ENCODE data around the gene AZIN2.
"Not testable (repeated sequence)": the region's sequence is repeated elsewhere in the genome, so short reads cannot be mapped to it uniquely, and the experiment has no call there.

AZIN2 gene

DNA sequence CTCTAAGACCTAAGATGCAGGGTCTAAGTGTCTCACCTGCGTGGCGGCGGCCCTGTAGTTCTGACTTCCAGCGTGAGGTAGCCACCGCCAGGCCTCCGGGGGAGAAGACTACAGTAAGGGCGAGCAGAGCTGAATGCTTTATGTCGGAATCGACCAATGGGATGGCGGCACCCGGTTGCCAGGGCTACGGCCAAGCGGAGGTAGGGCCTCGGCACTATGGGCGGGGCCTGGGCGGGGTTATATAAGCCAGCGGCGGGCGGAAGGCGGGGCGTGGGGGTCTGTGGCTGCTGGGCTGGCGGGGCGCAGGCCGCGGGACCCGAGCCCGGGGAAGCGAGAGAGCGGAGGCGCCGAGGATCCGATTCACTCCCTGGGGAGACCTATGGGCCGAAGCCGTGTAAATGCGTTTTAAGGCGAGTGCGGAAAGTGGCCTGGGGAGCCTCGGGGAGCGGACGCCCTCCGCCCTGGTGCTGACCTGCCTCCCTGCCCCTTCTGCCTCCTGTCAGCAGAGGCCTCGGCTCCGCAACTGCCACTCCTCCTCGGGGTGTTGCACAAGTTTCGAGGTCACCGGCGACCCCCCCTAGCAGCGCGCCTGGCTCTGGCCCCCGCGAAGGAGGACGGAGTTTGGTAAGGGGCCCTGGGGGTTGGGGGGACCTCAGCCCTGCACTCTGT lies at the start of gene AZIN2:
TSS of gene AZIN2 (plus strand) at position 269 of the 669 bp plus-strand sequence. CDS start 1,097 bp downstream, outside the sequence.
- peak; percentile 95 for DNase-seq

- DNase-seq: no peak
Measured at GRCh38 chr1:33031506-33031905, 49.4 kb upstream of the AZIN2 start.

DNA sequence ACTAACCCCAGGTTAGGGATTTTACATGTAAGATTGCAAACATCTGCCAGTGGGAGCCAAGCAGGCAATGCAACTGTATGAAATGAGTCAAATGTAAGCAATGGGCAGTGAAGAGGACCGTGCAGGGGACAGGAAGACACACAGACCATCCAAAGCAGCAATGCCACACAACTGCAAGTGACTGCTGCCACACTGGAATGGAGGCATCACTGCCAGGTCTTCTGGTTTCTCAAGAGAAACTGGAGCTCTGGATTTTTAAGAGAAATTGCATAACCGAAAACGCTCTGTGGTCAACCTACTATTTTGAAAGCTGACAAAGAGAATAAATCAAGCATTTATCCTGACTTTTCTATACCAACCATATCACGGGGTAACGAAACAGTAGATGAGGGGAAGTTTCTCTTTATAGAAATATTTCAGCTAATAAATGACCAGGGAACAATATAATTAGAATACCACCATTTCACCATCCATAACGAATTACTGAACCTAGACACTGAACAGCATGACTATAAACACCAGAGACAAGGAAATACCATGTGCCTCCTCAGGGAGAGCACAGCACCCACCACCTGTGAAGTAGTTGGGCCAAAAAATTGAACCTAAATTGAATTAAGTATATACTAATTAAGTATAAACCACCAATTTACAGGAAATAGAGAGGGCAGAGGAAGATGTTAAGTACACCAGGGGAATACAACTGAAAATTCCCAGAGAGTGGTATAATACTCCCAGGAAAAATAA lies 48.7 kb upstream of the AZIN2 start:
- no peak for DNase-seq

- DNase-seq: no peak
Measured at GRCh38 chr1:33036051-33036525, 44.9 kb upstream of the AZIN2 start.

DNA sequence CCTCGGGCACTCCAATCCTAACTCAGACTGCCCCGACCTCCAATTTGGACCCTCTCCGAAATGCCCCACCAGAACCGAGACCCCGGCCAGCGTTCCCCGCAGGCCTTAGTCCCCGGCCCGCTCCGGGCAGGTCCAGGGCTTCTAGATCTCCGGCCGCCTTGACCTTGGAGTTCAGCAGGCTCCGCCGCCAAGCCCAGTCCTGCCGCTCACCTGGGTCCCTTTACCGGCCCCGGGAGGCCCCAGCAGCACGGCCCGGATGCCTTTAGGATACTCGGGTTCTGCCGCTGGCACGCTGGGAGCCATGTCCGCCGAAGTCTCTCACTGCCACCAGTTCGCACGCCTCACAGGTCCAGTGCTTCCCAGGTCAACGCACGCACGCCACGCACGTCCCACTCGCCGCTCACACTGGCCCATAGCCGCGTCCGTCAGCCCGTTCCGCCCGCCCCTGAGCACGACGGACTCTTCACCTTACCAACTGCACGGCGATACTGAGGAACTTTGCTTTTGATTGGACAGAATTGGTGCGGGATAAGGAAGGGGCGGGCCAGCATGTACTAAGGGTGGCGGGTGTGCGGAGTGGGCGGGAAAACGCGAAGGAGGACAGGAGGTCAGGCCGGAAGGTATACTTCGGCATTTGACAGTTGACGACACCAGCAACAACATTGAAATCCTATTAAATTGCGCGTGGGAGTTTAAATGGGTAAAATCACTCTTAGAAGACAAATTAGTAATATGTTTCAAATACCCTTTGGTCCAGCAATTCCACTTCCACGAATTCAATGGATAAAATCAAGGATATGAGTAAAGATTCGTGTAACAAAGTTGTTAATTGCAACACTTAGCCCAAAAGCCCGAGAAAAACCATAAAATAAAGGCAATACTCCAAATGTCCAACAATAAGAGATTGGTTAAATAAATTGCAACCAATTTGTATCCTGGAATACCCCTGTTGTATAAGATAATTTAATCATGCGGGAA lies 44.1 kb upstream of the AZIN2 start, which contains the start of gene AK2:
TSS of gene AK2 (minus strand) at position 358 of the 978 bp plus-strand sequence. CDS start at position 303, 55 bp downstream.
- peak; percentile 98 for DNase-seq

GRCh38 chr1:33039840-33040239 lies 41.1 kb upstream of the AZIN2 start:
- DNase-seq: no peak

GRCh38 chr1:33041026-33041425 lies 39.9 kb upstream of the AZIN2 start:
- DNase-seq: no peak

GRCh38 chr1:33042831-33043230 lies 38.1 kb upstream of the AZIN2 start:
- no peak for DNase-seq

- DNase-seq: no peak
Measured at GRCh38 chr1:33043267-33044092, 37.5 kb upstream of the AZIN2 start.

DNA sequence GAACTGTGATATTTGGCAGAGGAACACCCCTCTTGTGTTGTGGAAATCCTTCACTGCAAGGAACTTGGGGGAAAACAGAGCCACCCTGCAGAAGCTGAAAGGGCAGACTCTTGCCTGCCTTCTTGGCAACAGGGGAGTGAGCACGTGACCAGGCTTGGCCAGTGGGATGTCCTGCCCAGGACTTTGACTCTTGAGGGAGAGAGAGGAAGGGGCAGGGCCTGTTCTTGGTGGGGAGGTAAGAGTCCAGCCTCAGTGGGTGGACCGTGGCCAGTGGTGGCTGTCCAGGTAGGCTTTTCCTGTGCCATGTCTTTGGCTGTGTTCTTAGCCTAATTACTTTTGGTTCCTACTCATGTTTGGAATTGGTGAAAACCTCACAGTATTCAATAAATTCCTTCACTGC lies 35.7 kb upstream of the AZIN2 start:
- no peak for DNase-seq

DNA sequence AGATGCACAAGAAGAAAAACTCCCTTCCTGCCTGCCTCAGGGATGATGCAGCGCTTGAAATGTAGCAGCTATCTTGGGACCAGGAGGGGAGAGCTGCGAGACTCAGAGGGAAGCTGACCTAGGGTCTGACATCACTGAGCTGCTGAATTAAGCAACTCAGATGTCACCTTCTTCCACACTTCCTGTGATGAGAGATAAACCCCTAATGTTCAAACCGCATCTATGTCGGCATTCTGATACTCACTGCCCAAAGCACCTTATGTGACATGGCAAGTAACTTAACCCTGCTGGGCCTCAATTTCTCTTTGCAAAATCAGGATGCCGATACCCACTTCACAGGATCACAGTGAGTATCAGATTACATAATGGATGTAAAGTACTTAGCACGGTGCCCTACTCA lies 35.1 kb upstream of the AZIN2 start:
- no peak for DNase-seq

DNA sequence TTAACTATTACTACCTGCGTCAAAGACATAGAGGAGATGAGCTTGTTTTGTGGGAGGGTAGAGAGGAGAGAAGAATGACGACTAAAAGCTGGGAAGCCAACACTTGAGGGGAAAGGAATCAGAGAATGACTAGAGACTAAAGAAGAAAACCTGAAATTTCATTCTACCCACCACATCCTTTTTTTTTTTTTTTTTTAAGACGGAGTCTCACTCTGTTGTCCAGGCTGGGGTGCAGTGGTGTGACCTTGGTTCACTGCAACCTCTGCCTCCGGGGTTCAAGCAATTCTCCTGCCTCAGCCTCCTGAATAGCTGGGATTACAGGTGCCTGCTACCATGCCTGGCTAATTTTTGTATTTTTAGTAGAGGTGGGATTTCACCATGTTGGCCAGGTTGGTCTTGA lies 34.7 kb upstream of the AZIN2 start:
- not testable (repeated sequence) for DNase-seq

- no peak for DNase-seq
Measured at GRCh38 chr1:33047290-33047689, 33.7 kb upstream of the AZIN2 start.

DNA sequence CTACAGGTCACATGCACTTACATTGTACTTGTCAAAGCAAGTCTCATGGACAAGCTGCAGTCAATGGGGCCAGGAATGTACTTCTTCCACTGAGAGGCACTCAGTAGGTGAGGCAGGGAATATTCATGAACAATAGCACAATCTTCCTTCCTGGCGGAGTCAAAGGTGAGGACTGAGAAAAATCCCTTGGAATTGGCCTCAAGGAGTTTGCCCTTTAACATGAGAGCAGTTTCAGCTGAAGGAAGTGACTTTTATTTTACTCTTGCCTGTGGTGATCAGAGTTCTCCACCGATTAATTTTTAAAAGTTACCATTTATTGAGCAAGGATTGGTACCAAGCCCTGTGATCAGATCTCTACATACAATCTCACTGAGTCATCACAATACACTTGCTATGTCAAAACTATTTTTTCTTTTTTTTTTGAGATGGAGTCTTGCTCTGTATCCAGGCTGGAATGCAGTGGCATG lies 33.1 kb upstream of the AZIN2 start:
- no peak for DNase-seq

GRCh38 chr1:33048426-33048825 lies 32.5 kb upstream of the AZIN2 start:
- no peak for DNase-seq

GRCh38 chr1:33049371-33049770 lies 31.6 kb upstream of the AZIN2 start:
- no peak for DNase-seq

GRCh38 chr1:33050221-33051076 lies 30.5 kb upstream of the AZIN2 start:
- DNase-seq: no peak

GRCh38 chr1:33055210-33056008 lies 25.5 kb upstream of the AZIN2 start:
- DNase-seq: peak; percentile 36

- DNase-seq: no peak
Measured at GRCh38 chr1:33056426-33056825, 24.5 kb upstream of the AZIN2 start.

- DNase-seq: no peak
Measured at GRCh38 chr1:33057095-33057494, 23.9 kb upstream of the AZIN2 start.

Measured in NCI-H1105 (cell line).